BJ (cell line): ENCODE measurements around the gene SLITRK2. TPM values are rescaled to one million over a fixed set of nuclear protein-coding genes. Genes with fewer than 3 reads are reported as not detected.

ENCODE experiments used
- CTCF ChIA-PET: fragments of 350-600 bp; formaldehyde crosslinking; extraction: SDS; loops from one replicate; lab custom pipeline; 2021; ENCODE audit warnings: antibody characterized with exemption, inconsistent platforms; lab: Yijun Ruan, JAX
- POLR2A ChIA-PET: fragments of 300-600 bp; sonication (Branson Sonifier 250); formaldehyde crosslinking; extraction: SDS; loops from one replicate; lab custom pipeline; 2021; ENCODE audit warnings: antibody characterized with exemption; lab: Charles Lee
- DNase-seq: peaks from one replicate; pipeline ENCODE4 v3.0.0-alpha.2; 2011; ENCODE audit warnings: low read depth
- H3K27me3 ChIP-seq: 2 replicates; pipeline ENCODE4 v1.6.0; 2011; ENCODE audit warnings: low read length; ENCODE audit not compliant: control insufficient read depth, insufficient read depth
- H3K36me3 ChIP-seq: 2 replicates; pipeline ENCODE4 v1.5.1; 2011; ENCODE audit warnings: low read length; ENCODE audit not compliant: control insufficient read depth, insufficient read depth
- H3K4me3 ChIP-seq: 2 replicates; pipeline ENCODE4 v1.5.1; 2011; ENCODE audit warnings: low read depth, mild to moderate bottlenecking, control low read depth, low read length
- polyA plus RNA-seq: library from polyadenylated mRNA; depleted of rRNA; stranded (reverse); fragments of >200 nt; gene quantifications from 2 replicates; pipeline ENCODE4 v1.2.3, GENCODE V29; 2011
- TF ChIP-seq, protein P1 (sequence below): IDR thresholded peaks from 2 replicates; pipeline ENCODE4 v1.5.1; 2011; ENCODE audit warnings: low read depth, mild to moderate bottlenecking, control low read depth, inconsistent platforms, low read length, moderate library complexity; ENCODE audit not compliant: insufficient read depth

SLITRK2 gene
- polyA plus RNA-seq, 1 experiment, result not detected

- POLR2A ChIA-PET, result no interaction called here
- CTCF ChIA-PET, result no interaction called here
These were observed 4.4 kb downstream of the SLITRK2 start for GRCh38 chrX:145821898-145822571.

GRCh38 chrX:145823132-145823531 is 5.5 kb downstream of the SLITRK2 start:
- POLR2A ChIA-PET, result no interaction called here
- TF ChIP-seq, protein P1, sequence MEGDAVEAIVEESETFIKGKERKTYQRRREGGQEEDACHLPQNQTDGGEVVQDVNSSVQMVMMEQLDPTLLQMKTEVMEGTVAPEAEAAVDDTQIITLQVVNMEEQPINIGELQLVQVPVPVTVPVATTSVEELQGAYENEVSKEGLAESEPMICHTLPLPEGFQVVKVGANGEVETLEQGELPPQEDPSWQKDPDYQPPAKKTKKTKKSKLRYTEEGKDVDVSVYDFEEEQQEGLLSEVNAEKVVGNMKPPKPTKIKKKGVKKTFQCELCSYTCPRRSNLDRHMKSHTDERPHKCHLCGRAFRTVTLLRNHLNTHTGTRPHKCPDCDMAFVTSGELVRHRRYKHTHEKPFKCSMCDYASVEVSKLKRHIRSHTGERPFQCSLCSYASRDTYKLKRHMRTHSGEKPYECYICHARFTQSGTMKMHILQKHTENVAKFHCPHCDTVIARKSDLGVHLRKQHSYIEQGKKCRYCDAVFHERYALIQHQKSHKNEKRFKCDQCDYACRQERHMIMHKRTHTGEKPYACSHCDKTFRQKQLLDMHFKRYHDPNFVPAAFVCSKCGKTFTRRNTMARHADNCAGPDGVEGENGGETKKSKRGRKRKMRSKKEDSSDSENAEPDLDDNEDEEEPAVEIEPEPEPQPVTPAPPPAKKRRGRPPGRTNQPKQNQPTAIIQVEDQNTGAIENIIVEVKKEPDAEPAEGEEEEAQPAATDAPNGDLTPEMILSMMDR, result no peak
- CTCF ChIA-PET, result no interaction called here
- no peaks in the 10 kb centered on the region for H3K36me3 ChIP-seq
- no peak for DNase-seq
- H3K4me3 ChIP-seq, result no peak overlapping the region
- H3K27me3 ChIP-seq, result no peaks in the 10 kb centered on the region

More at GRCh38 chrX:145821898-145822571, 4.4 kb downstream of the SLITRK2 start:
- H3K27me3 ChIP-seq, result no peaks in the 10 kb centered on the region
- no peak overlapping the region for H3K4me3 ChIP-seq
- TF ChIP-seq, protein P1, result no peak
- no peaks in the 10 kb centered on the region for H3K36me3 ChIP-seq
- no peak for DNase-seq

DNA sequence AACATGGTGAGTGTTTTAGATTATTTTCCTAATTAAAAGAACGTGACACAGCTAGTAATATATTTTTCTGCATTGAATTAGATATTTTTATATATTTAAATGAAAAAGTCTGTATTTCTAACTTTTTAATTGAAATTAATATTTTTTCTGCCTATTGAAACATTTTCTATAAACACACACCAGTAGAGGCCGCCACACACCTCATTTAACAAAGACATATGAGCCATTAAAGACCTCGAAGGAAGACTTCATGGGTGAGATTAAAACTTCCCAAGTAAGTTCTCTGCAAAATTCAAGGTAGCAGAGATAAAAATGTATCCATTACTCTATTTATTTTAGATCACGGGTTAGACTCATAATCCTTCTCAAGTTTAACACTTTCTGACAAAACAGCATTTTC is 8.3 kb downstream of the SLITRK2 start:
- Histone ChIP-seq H3K27me3 (no peaks in the 10 kb centered on the region), H3K4me3 (no peak overlapping the region), H3K36me3 (no peaks in the 10 kb centered on the region)
- DNase-seq, result no peak
- ChIA-PET CTCF (interaction anchor here (0.6 kb wide), 1 partner anchor 38 kb away, joined by 3 read pairs; no protein-coding TSS in a partner anchor), POLR2A (no interaction called here)
- TF ChIP-seq, protein P1, result no peak

DNA sequence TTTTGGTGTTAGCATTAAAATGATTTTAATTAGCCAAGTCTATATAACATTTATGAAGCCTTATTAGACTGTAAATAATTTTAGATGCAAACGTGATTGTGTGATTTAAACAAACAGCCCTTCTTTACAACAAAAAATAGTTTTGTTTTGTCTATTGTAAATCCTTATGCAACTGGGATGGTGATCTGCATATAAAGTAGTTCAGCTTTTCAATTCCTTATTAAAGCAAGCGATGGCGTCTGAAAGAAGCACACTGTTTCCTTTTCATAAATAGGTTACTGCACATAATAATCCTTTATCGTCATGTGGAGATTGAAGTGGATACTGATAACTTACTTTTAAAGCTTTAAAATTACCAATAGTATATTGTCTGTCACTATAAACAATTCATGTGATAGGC is 8.8 kb downstream of the SLITRK2 start:
- Histone ChIP-seq H3K4me3 (no peak overlapping the region), H3K36me3 (no peaks in the 10 kb centered on the region), H3K27me3 (no peaks in the 10 kb centered on the region)
- DNase-seq, result no peak
- ChIA-PET POLR2A (no interaction called here), CTCF (no interaction called here)
- TF ChIP-seq, protein P1, result no peak

- Histone ChIP-seq H3K27me3 (no peaks in the 10 kb centered on the region), H3K4me3 (no peak overlapping the region), H3K36me3 (no peaks in the 10 kb centered on the region)
- POLR2A ChIA-PET, result no interaction called here
- DNase-seq, result no peak
- CTCF ChIA-PET, result no interaction called here
- TF ChIP-seq, protein P1, result no peak
These were observed 15.2 kb downstream of the SLITRK2 start for GRCh38 chrX:145832796-145833195.
